ENCODE results near the gene C19orf85.

- no peak for TF ChIP-seq CTCF (IDR thresholded peaks at IDR 0.05)
- no peak for TF ChIP-seq POLR2AphosphoS5 (IDR thresholded peaks at IDR 0.05; ENCODE audit: low read depth, low read length)
- no peak for TF ChIP-seq REST (IDR thresholded peaks at IDR 0.05; ENCODE audit: insufficient read depth in 1 of 2, low read depth in 2 of 2, low read length in 1 of 2)
These were observed 43.6 kb upstream of the C19orf85 start for GRCh38 chr19:55508120-55508519.
